Right lobe of liver (tissue), 6 donors: ENCODE results near the gene FOXP3. TPM values are rescaled to one million over a fixed set of nuclear protein-coding genes. Genes with fewer than 3 reads are reported as not detected.
A peak's percentile ranks its signal among the peaks of the same experiment; 100 is the strongest.

Experiments
- ATAC-seq, 4 donors: fragments of 200-7000 bp; cut with Tn5 transposase; one replicate each; pipeline ENCODE4 v1.9.1; 2020; ENCODE audit warnings: mild to moderate bottlenecking in 4 of 4, moderate library complexity in 4 of 4
- DNase-seq, 3 donors: peaks; one replicate each; pipeline ENCODE4 v3.0.0-alpha.2; 2020
- H3K27ac ChIP-seq, 3 donors: fragments of 200-600 bp; one replicate each; pipeline ENCODE4 v1.8.0; 2022
- H3K27me3 ChIP-seq, 2 donors: fragments of 200-600 bp; one replicate each; pipeline ENCODE4 v1.8.0; 2022
- H3K36me3 ChIP-seq, 4 donors: fragments of 200-600 bp; sonication (generic) in 1 of 4; one replicate each; pipeline versions ENCODE4 v1.5.1 to v1.8.0; 2017 to 2022; ENCODE audit warnings: control low read depth in 1 of 4
- H3K4me1 ChIP-seq, 4 donors: fragments of 200-600 bp; sonication (generic) in 1 of 4; one replicate each; pipeline versions ENCODE4 v1.5.1 to v1.8.0; 2017 to 2022; ENCODE audit warnings: control low read depth in 1 of 4
- H3K4me3 ChIP-seq, 3 donors: fragments of 200-600 bp; one replicate each; pipeline ENCODE4 v1.8.0; 2022
- H3K9me3 ChIP-seq, 4 donors: fragments of 200-600 bp; sonication (generic) in 1 of 4; one replicate each; pipeline versions ENCODE4 v1.5.1 to v1.8.0; 2017 to 2022; ENCODE audit warnings: control low read depth in 1 of 4
- CTCF ChIP-seq, 4 donors: fragments of 200-600 bp in 3 of 4; fragments of 450-650 bp in 1 of 4; IDR thresholded peaks; one replicate each; pipeline versions ENCODE4 v1.5.1 to v1.8.0; 2016 to 2022; ENCODE audit warnings: antibody characterized with exemption in 4 of 4, mild to moderate bottlenecking in 2 of 4
- POLR2A ChIP-seq: fragments of 450-650 bp; IDR thresholded peaks from one replicate; pipeline ENCODE4 v1.6.1; 2017; ENCODE audit warnings: antibody characterized with exemption, mild to moderate bottlenecking
- WGBS: methylation state at CpG from one replicate; pipeline ENCODE4 v1.1.6; 2018; ENCODE audit warnings: low coverage, low lambda C conversion rate; ENCODE audit not compliant: insufficient coverage; ENCODE audit errors: missing lambda C conversion rate; 5-methylcytosine and 5-hydroxymethylcytosine counted together
- intact Hi-C, 2 donors: fragments of 100-400 bp; cut with DNase I; formaldehyde crosslinking; loops; one replicate each; pipeline versions ENCODE4 v1.11.2 to v1.14.1; 2022
- long read RNA-seq: library from polyadenylated mRNA; unstranded; transcript quantifications from one replicate; pipeline ENCODE4 v2.0.0, GENCODE V29; 2019
- total RNA-seq, 6 experiments: library from RNA; depleted of rRNA in 2 of 6; stranded (reverse); fragments of >200 nt in 2 of 6; fragmentation: NEBNext Ultra II Directional in 3 of 6; extraction: Animal tissue kit (Norgen Biotek cat#: 25700) in 3 of 6; gene quantifications; one replicate each; pipeline versions ENCODE4 v1.1.0 to v1.2.4, GENCODE V29; 2016 to 2023
- donor health status: DM: no; HTN: yes; CAD: no.
- donor health status: DM: no; HTN: no; CAD: no.
- donor health status: DM: no; HTN: no; CAD: no.
- donor health status: DM: no; HTN: yes; CAD: no.
- donor health status: DM: no; HTN: yes; CAD: no.

The FOXP3 gene, protein sequence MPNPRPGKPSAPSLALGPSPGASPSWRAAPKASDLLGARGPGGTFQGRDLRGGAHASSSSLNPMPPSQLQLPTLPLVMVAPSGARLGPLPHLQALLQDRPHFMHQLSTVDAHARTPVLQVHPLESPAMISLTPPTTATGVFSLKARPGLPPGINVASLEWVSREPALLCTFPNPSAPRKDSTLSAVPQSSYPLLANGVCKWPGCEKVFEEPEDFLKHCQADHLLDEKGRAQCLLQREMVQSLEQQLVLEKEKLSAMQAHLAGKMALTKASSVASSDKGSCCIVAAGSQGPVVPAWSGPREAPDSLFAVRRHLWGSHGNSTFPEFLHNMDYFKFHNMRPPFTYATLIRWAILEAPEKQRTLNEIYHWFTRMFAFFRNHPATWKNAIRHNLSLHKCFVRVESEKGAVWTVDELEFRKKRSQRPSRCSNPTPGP
- total RNA-seq: 1 to 10 TPM in 1 of 6 experiments, under 1 TPM in 5; 0.18 to 1.2 (median 0.32) TPM
- long read RNA-seq: 0 reads

GRCh38 chrX:49264460-49264859, at the start of gene FOXP3:
Gene FOXP3, minus strand, starts transcription at chrX:49264710. Its CDS starts 6,205 bp downstream, at chrX:49258505.
- DNase-seq (no peak), ATAC-seq (no peak)
- Histone ChIP-seq H3K4me3 (no peak within 1 kb of the TSS), H3K9me3 (no peaks in the 10 kb centered on the region), H3K27ac (no peak within 1 kb of the TSS), H3K36me3 (no peaks in the 10 kb centered on the region), H3K27me3 (no peaks in the 10 kb centered on the region), H3K4me1 (no peaks in the 10 kb centered on the region)
- intact Hi-C loops: no loop called here
- TF ChIP-seq CTCF (IDR thresholded peaks at IDR 0.05): no peak
- no peak for TF ChIP-seq POLR2A
- WGBS: 74% methylated on average over 10 of the region's 11 CpGs

DNA sequence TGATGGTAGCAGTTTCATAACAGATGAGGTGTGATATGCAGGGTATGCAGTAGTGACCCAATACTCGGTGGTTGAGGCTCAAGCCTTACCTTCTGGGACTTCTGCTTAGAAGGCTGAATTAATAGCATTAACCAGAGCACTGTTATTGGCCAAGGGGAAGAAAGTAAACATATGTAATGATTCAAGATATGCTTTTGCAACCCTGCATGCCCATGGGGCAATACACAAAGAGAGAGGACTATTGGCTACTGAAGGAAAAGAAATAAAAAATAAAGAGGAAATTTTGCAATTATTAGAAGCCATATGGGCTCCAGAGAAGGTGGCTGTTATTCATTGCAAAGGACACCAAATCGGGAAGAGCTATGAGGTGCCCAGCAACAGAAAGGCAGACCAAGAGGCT, 47.7 kb upstream of the FOXP3 start:
- intact Hi-C loops: no loop called here
- Histone ChIP-seq H3K27me3 (no peaks in the 10 kb centered on the region), H3K36me3 (no peaks in the 10 kb centered on the region), H3K9me3 (no peaks in the 10 kb centered on the region), H3K4me1 (no peaks in the 10 kb centered on the region), H3K27ac (no peak overlapping the region), H3K4me3 (no peak overlapping the region)
- no peak for DNase-seq
- WGBS: 27% methylated on average over 2 of the region's 2 CpGs
- ATAC-seq: no peak
- TF ChIP-seq POLR2A (no peak), CTCF (IDR thresholded peaks at IDR 0.05) (no peak)

DNA sequence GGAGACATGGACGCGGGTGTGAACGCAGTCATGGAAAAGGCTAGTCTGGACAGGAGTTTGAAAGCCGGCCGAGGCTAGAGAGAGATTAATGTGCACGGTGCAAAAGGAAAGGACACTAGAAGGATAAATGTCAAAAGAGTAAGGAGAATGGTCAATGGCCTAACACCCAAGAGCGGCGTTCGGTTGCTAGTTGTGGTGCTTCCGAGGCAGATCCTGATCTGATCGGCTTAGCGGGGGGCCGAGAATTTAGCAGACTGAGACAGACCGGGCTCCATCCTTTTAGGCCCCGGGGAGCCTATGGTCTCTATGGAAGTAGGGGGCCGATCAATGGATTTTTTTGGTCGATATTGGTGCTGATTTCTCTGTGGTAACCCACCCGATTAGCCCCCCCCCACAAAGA, 45.9 kb upstream of the FOXP3 start:
- H3K4me3 ChIP-seq: no peak overlapping the region

GRCh38 chrX:49309401-49309981, 45.0 kb upstream of the FOXP3 start:
- TF ChIP-seq CTCF (IDR thresholded peaks at IDR 0.05) (no peak), POLR2A (no peak)
- Histone ChIP-seq H3K4me1 (no peaks in the 10 kb centered on the region), H3K27me3 (no peaks in the 10 kb centered on the region), H3K36me3 (no peaks in the 10 kb centered on the region), H3K9me3 (no peaks in the 10 kb centered on the region), H3K27ac (peak overlapping the region; percentile 27 to 43 (median 42)), H3K4me3 (peak overlapping the region; percentile 16 to 29 (median 23))
- intact Hi-C loops: no loop called here
- peak; percentile 45 to 69 (median 52) for ATAC-seq
- 20% methylated on average over 8 of the region's 8 CpGs for WGBS
- no peak for DNase-seq

More for the DNA sequence above, 45.9 kb upstream of the FOXP3 start:
- intact Hi-C loops: no loop called here
- no peaks in the 10 kb centered on the region for H3K9me3 ChIP-seq
- TF ChIP-seq CTCF (IDR thresholded peaks at IDR 0.05): no peak
- TF ChIP-seq POLR2A: no peak
- DNase-seq (no peak), ATAC-seq (no peak)
- WGBS: 72% methylated on average over 15 of the region's 18 CpGs
- H3K27ac ChIP-seq: no peak overlapping the region
- H3K4me1 ChIP-seq: no peaks in the 10 kb centered on the region
- H3K36me3 ChIP-seq: no peaks in the 10 kb centered on the region
- H3K27me3 ChIP-seq: no peaks in the 10 kb centered on the region
